Prostate gland (tissue), 2 donors: Measurements from ENCODE around the gene ZNF85. TPM values are rescaled to one million over a fixed set of nuclear protein-coding genes. Genes with fewer than 3 reads are reported as not detected.
"Not testable (repeated sequence)": the region's sequence is repeated elsewhere in the genome, so short reads cannot be mapped to it uniquely, and the experiment has no call there.

Experiments
- DNase-seq: peaks from one replicate; pipeline ENCODE4 v3.0.0-alpha.2; 2019; ENCODE audit warnings: low spot score
- H3K27ac ChIP-seq, 2 donors: fragments of 200-600 bp; sonication (generic); 2 replicates each; pipeline ENCODE4 v1.5.1; 2017 to 2019
- H3K27me3 ChIP-seq: fragments of 200-600 bp; sonication (generic); replicated peaks from 2 replicates; pipeline ENCODE4 v1.5.1; 2019; ENCODE audit not compliant: insufficient read depth
- H3K36me3 ChIP-seq, 2 donors: fragments of 200-600 bp; sonication (generic); 1 replicate in 1 of 2; 2 replicates in 1 of 2; pipeline versions ENCODE4 v1.5.1 to v1.8.1; 2017 to 2019
- H3K4me1 ChIP-seq: fragments of 200-600 bp; sonication (generic); replicated peaks from 2 replicates; pipeline ENCODE4 v1.5.1; 2019
- H3K4me3 ChIP-seq, 2 donors: fragments of 200-600 bp; sonication (generic); 2 replicates each; pipeline ENCODE4 v1.5.1; 2017 to 2019
- H3K9me3 ChIP-seq: fragments of 200-600 bp; sonication (generic); 2 replicates; pipeline ENCODE4 v1.5.1; 2017
- CTCF ChIP-seq, 4 experiments: fragments of 200-600 bp in 2 of 4; fragments of 450-650 bp in 2 of 4; sonication (generic) in 2 of 4; IDR thresholded peaks; 1 replicate in 3 of 4; 2 replicates in 1 of 4; pipeline ENCODE4 v1.5.1; 2016 to 2019; ENCODE audit warnings: antibody characterized with exemption in 4 of 4, mild to moderate bottlenecking in 2 of 4, moderate library complexity in 2 of 4
- POLR2A ChIP-seq: fragments of 450-650 bp; IDR thresholded peaks from one replicate; pipeline ENCODE4 v1.6.1; 2016; ENCODE audit warnings: antibody characterized with exemption, mild to moderate bottlenecking
- POLR2AphosphoS5 ChIP-seq: sonication (generic); formaldehyde crosslinking; IDR thresholded peaks from one replicate; pipeline ENCODE4 v1.6.1; 2017; ENCODE audit warnings: antibody characterized with exemption
- whole genome bisulfite sequencing: methylation state at CpG from one replicate; pipeline ENCODE4 v1.1.5; 2018; 5-methylcytosine and 5-hydroxymethylcytosine counted together
- intact Hi-C: fragments of 100-400 bp; cut with DNase I; formaldehyde crosslinking; loops from one replicate; pipeline ENCODE4 v1.14.2; 2022
- total RNA-seq, 2 donors: library from RNA; depleted of rRNA; stranded (reverse); fragments of >200 nt; gene quantifications; one replicate each; pipeline ENCODE4 v1.1.0, GENCODE V29; 2016

Gene ZNF85
- total RNA-seq, 2 donors from 2014 or later: 10.9 to 23.5 TPM

- 60% methylated on average over 3 of the region's 3 CpGs for WGBS
- Histone ChIP-seq H3K27me3 (no peaks in the 10 kb centered on the region), H3K36me3 (no peaks in the 10 kb centered on the region), H3K4me3 (no peak overlapping the region), H3K27ac (no peak overlapping the region), H3K4me1 (no peaks in the 10 kb centered on the region), H3K9me3 (no peaks in the 10 kb centered on the region)
- intact Hi-C loops: no loop called here
- TF ChIP-seq CTCF (IDR thresholded peaks at IDR 0.05): no peak
- TF ChIP-seq POLR2A: no peak
- no peak for TF ChIP-seq POLR2AphosphoS5
- no peak for DNase-seq
These were observed 46.4 kb downstream of the ZNF85 start for GRCh38 chr19:20969498-20969897.

DNA sequence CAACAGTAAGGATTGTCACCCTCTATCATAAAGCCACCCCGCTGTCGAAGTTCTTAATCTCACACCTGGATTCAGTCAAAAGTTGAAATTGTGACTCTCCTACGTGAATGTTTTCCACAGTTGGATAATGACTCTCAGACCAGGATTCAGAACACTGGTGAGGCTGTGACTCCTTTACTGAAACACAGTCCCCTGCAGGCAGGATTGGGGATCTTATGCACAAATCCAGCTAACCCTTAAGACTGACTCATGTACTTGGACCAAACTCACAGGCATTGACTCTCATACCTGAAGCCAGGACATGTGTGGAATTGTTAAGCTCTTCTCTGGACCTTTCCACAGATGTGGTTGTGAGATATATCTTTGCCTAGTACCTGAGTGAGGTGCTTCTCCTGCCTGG, 46.8 kb downstream of the ZNF85 start:
- no peaks in the 10 kb centered on the region for H3K27me3 ChIP-seq
- 73% methylated on average over 3 of the region's 3 CpGs for WGBS
- DNase-seq: no peak
- H3K4me1 ChIP-seq: no peaks in the 10 kb centered on the region
- H3K36me3 ChIP-seq: no peaks in the 10 kb centered on the region
- H3K27ac ChIP-seq: no peak overlapping the region
- intact Hi-C loops: no loop called here
- H3K9me3 ChIP-seq: no peaks in the 10 kb centered on the region
- TF ChIP-seq POLR2A: no peak
- no peak for TF ChIP-seq POLR2AphosphoS5
- no peak for TF ChIP-seq CTCF (IDR thresholded peaks at IDR 0.05)
- H3K4me3 ChIP-seq: no peak overlapping the region

GRCh38 chr19:20992788-20993187, 69.7 kb downstream of the ZNF85 start:
- H3K9me3 ChIP-seq, H3K4me1 ChIP-seq, H3K4me3 ChIP-seq, intact Hi-C loops, H3K36me3 ChIP-seq, DNase-seq, H3K27ac ChIP-seq, H3K27me3 ChIP-seq: not testable (repeated sequence)
- WGBS: 97% methylated on average over 2 of the region's 2 CpGs

DNA sequence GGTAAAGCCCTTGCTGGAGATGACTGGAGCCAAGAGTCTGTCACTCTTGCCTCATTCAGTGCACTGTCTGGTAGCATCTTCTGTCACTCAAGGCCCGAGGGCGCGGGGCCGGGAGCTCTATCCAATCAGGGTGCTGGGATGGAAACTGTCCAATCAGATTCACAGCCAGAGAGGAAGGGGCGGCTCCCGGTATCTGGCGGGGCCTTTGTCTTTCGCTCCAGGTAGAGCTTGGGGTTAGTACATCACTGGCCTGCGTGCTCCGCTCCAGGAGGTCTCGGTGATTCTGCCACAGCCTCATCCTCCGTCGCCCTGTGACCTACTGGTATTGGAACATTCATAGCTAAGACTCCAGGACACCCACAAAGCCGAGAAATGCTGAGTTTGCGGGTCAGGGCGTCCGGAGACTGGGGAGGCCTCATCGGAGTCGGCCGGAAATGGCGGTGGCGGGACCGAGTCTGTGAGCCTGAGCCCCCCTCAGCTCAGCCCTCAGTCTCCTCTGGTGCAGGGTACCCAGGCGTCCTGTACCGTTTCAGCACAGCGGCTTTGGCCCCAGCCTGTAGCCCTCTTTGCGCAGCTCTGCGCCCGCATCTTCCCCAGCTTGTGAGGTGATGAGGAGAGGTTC, 76.8 kb downstream of the ZNF85 start:
- WGBS: 4% methylated on average over 29 of the region's 29 CpGs
- intact Hi-C loops: no loop called here
- TF ChIP-seq POLR2A: no peak
- TF ChIP-seq POLR2AphosphoS5: peak; percentile 67

More for the DNA sequence above, 76.8 kb downstream of the ZNF85 start:
- H3K36me3 ChIP-seq: no peaks in the 10 kb centered on the region
- no peak overlapping the region for H3K27ac ChIP-seq
- H3K27me3 ChIP-seq: no peaks in the 10 kb centered on the region
- no peaks in the 10 kb centered on the region for H3K4me1 ChIP-seq
- no peaks in the 10 kb centered on the region for H3K9me3 ChIP-seq
- peak; percentile 59 for DNase-seq
- H3K4me3 ChIP-seq: peak overlapping the region; percentile 11 to 22

Other genes with a start within 250 kb of the ZNF85 start
- 10 to 100 TPM in 1 of 2 donors, 1 to 10 TPM in 1; 3.6 to 13.5 TPM for gene ZNF66, start 146.9 kb upstream of the ZNF85 start, total RNA-seq
- 10 to 100 TPM in 1 of 2 donors, 1 to 10 TPM in 1; 9.3 to 11.9 TPM for gene ZNF430, start 97.4 kb downstream of the ZNF85 start, total RNA-seq
- 10 to 100 TPM; 19.5 to 27.7 TPM for gene ZNF714, start 159.0 kb downstream of the ZNF85 start, total RNA-seq
- gene ZNF431, start 218.8 kb downstream of the ZNF85 start, total RNA-seq: 10 to 100 TPM; 12.7 to 54.7 TPM